A549 (cell line): ENCODE results near the gene QKI.

Source experiments
- ESRRA ChIP-seq: fragments of 150-350 bp; IDR thresholded peaks from 2 replicates; pipeline ENCODE4 v1.6.1; 2014; ENCODE audit warnings: mild to moderate bottlenecking, low read length, borderline replicate concordance
- FOSL2 ChIP-seq, 2 experiments: fragments of 450-650 bp in 1 of 2; fragments of >200 bp in 1 of 2; sonication (Bioruptor Twin) in 1 of 2; formaldehyde crosslinking; IDR thresholded peaks; 2 replicates each; pipeline versions ENCODE4 v1.5.0 to v1.6.1; 2016 to 2020; ENCODE audit warnings: mild to moderate bottlenecking in 1 of 2, moderate library complexity in 1 of 2
- KDM1A ChIP-seq: fragments of 200-600 bp; sonication (generic); IDR thresholded peaks from 2 replicates; pipeline ENCODE4 v1.6.1; 2016; ENCODE audit warnings: low read depth, mild to moderate bottlenecking
- PHF8 ChIP-seq: fragments of 200-600 bp; sonication (generic); IDR thresholded peaks from 2 replicates; pipeline ENCODE4 v1.6.1; 2016; ENCODE audit warnings: low read depth, mild to moderate bottlenecking, antibody characterized with exemption, moderate library complexity, borderline replicate concordance
- POLR2A ChIP-seq: IDR thresholded peaks from 2 replicates; pipeline ENCODE4 v1.6.1; 2012; ENCODE audit warnings: mild to moderate bottlenecking, low read length
- RAD21 ChIP-seq, 2 experiments: fragments of >200 bp in 1 of 2; sonication (Bioruptor Twin) in 1 of 2; formaldehyde crosslinking in 1 of 2; IDR thresholded peaks in 1 of 2; conservative IDR thresholded peaks in 1 of 2; 2 replicates in 1 of 2; 3 replicates in 1 of 2; pipeline ENCODE4 v1.6.1; 2012 to 2018; ENCODE audit warnings: inconsistent platforms in 1 of 2
- TF ChIP-seq, protein P1 (sequence below): fragments of >200 bp; sonication (Bioruptor Twin); formaldehyde crosslinking; IDR thresholded peaks from 3 replicates; pipeline ENCODE4 v1.5.1; 2016
- TF ChIP-seq, protein P2 (sequence below): fragments of 250-450 bp; sonication (Bioruptor Pico); IDR thresholded peaks from 2 replicates; pipeline ENCODE4 v1.5.0; 2021; ENCODE audit warnings: mild to moderate bottlenecking, moderate library complexity, borderline replicate concordance
- TF ChIP-seq, protein P3 (sequence below): fragments of >200 bp; sonication (Bioruptor Twin); formaldehyde crosslinking; IDR thresholded peaks from 3 replicates; pipeline ENCODE4 v1.6.1; 2016
- TF ChIP-seq, protein P4 (sequence below): IDR thresholded peaks from 2 replicates; pipeline ENCODE4 v1.6.1; 2012; ENCODE audit warnings: low read depth, borderline replicate concordance

GRCh38 chr6:163543321-163543720 is 128.8 kb downstream of the QKI start:
- TF ChIP-seq, protein P1, sequence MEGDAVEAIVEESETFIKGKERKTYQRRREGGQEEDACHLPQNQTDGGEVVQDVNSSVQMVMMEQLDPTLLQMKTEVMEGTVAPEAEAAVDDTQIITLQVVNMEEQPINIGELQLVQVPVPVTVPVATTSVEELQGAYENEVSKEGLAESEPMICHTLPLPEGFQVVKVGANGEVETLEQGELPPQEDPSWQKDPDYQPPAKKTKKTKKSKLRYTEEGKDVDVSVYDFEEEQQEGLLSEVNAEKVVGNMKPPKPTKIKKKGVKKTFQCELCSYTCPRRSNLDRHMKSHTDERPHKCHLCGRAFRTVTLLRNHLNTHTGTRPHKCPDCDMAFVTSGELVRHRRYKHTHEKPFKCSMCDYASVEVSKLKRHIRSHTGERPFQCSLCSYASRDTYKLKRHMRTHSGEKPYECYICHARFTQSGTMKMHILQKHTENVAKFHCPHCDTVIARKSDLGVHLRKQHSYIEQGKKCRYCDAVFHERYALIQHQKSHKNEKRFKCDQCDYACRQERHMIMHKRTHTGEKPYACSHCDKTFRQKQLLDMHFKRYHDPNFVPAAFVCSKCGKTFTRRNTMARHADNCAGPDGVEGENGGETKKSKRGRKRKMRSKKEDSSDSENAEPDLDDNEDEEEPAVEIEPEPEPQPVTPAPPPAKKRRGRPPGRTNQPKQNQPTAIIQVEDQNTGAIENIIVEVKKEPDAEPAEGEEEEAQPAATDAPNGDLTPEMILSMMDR = no peak
- TF ChIP-seq POLR2A = no peak
- TF ChIP-seq, protein P2, sequence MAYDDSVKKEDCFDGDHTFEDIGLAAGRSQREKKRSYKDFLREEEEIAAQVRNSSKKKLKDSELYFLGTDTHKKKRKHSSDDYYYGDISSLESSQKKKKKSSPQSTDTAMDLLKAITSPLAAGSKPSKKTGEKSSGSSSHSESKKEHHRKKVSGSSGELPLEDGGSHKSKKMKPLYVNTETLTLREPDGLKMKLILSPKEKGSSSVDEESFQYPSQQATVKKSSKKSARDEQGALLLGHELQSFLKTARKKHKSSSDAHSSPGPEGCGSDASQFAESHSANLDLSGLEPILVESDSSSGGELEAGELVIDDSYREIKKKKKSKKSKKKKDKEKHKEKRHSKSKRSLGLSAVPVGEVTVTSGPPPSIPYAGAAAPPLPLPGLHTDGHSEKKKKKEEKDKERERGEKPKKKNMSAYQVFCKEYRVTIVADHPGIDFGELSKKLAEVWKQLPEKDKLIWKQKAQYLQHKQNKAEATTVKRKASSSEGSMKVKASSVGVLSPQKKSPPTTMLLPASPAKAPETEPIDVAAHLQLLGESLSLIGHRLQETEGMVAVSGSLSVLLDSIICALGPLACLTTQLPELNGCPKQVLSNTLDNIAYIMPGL (CRISPR knock-in tag) = no peak
- no peak for TF ChIP-seq KDM1A
- TF ChIP-seq FOSL2 (IDR thresholded peaks at IDR 0.05) = no peak
- no peak for TF ChIP-seq FOSL2 (CRISPR knock-in tag; IDR thresholded peaks at IDR 0.05)
- TF ChIP-seq PHF8 = no peak
- TF ChIP-seq ESRRA = no peak
- TF ChIP-seq, protein P3, sequence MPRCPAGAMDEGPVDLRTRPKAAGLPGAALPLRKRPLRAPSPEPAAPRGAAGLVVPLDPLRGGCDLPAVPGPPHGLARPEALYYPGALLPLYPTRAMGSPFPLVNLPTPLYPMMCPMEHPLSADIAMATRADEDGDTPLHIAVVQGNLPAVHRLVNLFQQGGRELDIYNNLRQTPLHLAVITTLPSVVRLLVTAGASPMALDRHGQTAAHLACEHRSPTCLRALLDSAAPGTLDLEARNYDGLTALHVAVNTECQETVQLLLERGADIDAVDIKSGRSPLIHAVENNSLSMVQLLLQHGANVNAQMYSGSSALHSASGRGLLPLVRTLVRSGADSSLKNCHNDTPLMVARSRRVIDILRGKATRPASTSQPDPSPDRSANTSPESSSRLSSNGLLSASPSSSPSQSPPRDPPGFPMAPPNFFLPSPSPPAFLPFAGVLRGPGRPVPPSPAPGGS = no peak
- TF ChIP-seq, protein P4, sequence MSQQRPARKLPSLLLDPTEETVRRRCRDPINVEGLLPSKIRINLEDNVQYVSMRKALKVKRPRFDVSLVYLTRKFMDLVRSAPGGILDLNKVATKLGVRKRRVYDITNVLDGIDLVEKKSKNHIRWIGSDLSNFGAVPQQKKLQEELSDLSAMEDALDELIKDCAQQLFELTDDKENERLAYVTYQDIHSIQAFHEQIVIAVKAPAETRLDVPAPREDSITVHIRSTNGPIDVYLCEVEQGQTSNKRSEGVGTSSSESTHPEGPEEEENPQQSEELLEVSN = no peak
- TF ChIP-seq RAD21 (conservative IDR thresholded peaks at IDR 0.05 in 1 of 2, IDR thresholded peaks at IDR 0.05 in 1 of 2) = no peak
